Neural cell (in vitro differentiated cells): ENCODE data around the gene MFAP2. TPM values are rescaled to one million over a fixed set of nuclear protein-coding genes. Genes with fewer than 3 reads are reported as not detected.

Experiments used
- H2AFZ ChIP-seq: fragments of 200-600, 300-800 bp; sonication (generic), shearing (Covaris generic); 2 replicates; pipeline ENCODE4 v1.6.0; 2014; ENCODE audit warnings: low read depth, mild to moderate bottlenecking, antibody characterized with exemption, low read length, moderate library complexity
- H3F3A ChIP-seq: fragments of 200-600 bp; shearing (Covaris generic); 2 replicates; pipeline ENCODE4 v1.6.1; 2016; ENCODE audit warnings: mild to moderate bottlenecking, moderate library complexity, mixed read lengths, antibody characterized with exemption, low read length; ENCODE audit not compliant: insufficient read depth, poor library complexity, severe bottlenecking
- H3K27ac ChIP-seq: fragments of 200-600, 300-800 bp; sonication (generic), shearing (Covaris generic); 2 replicates; pipeline ENCODE4 v1.5.1; 2014; ENCODE audit warnings: mild to moderate bottlenecking, low read length, moderate library complexity
- H3K27me3 ChIP-seq: fragments of 300-800, 200-600 bp; sonication (generic), shearing (Covaris generic); 2 replicates; pipeline ENCODE4 v1.6.0; 2014; ENCODE audit warnings: mild to moderate bottlenecking, low read depth, low read length, moderate library complexity; ENCODE audit not compliant: insufficient read depth
- H3K36me3 ChIP-seq: fragments of 300-800, 200-600 bp; sonication (generic), shearing (Covaris generic); 2 replicates; pipeline ENCODE4 v1.5.1; 2014; ENCODE audit warnings: mild to moderate bottlenecking, antibody characterized with exemption, low read length, moderate library complexity; ENCODE audit not compliant: insufficient read depth
- H3K4me2 ChIP-seq: fragments of 300-800, 200-600 bp; sonication (generic), shearing (Covaris generic); 2 replicates; pipeline ENCODE4 v1.6.0; 2014; ENCODE audit warnings: mild to moderate bottlenecking, low read length
- H3K4me3 ChIP-seq: fragments of 300-800, 200-600 bp; sonication (generic), shearing (Covaris generic); 2 replicates; pipeline ENCODE4 v1.5.1; 2014; ENCODE audit warnings: mild to moderate bottlenecking, low read length, moderate library complexity
- H3K79me2 ChIP-seq: fragments of 200-600 bp; shearing (Covaris generic); replicated peaks from 2 replicates; pipeline ENCODE4 v1.6.0; 2014; ENCODE audit warnings: mild to moderate bottlenecking, low read length, moderate library complexity; ENCODE audit not compliant: insufficient read depth
- H3K9ac ChIP-seq: fragments of 300-800, 200-600 bp; sonication (generic), shearing (Covaris generic); 2 replicates; pipeline ENCODE4 v1.6.1; 2016; ENCODE audit warnings: mild to moderate bottlenecking, low read length, mixed read lengths
- H3K9me2 ChIP-seq: fragments of 200-600 bp; shearing (Covaris generic); 2 replicates; pipeline ENCODE4 v1.6.1; 2016; ENCODE audit warnings: mild to moderate bottlenecking, low read length, mixed read lengths; ENCODE audit not compliant: insufficient read depth
- H3K9me3 ChIP-seq: fragments of 200-600, 300-800 bp; sonication (generic), shearing (Covaris generic); 2 replicates; pipeline ENCODE4 v1.6.1; 2016; ENCODE audit warnings: mild to moderate bottlenecking, mixed run types, low read length, moderate library complexity, mixed read lengths
- H4K20me1 ChIP-seq: fragments of 200-600 bp; shearing (Covaris generic); 2 replicates; pipeline ENCODE4 v1.6.1; 2016; ENCODE audit warnings: mild to moderate bottlenecking, mixed run types; ENCODE audit not compliant: insufficient read depth
- EP300 ChIP-seq: fragments of 450-650 bp; conservative IDR thresholded peaks from 2 replicates; pipeline ENCODE4 v1.6.1; 2014; ENCODE audit warnings: antibody characterized with exemption, mild to moderate bottlenecking, moderate library complexity; ENCODE audit not compliant: poor library complexity, severe bottlenecking
- EZH2 ChIP-seq: fragments of 200-600, 300-800 bp; shearing (Covaris generic), sonication (generic); IDR thresholded peaks from 2 replicates; pipeline ENCODE4 v1.6.1; 2014; ENCODE audit warnings: antibody characterized with exemption, low read length, borderline replicate concordance, mild to moderate bottlenecking; ENCODE audit not compliant: insufficient read depth, poor library complexity, severe bottlenecking
- MXI1 ChIP-seq: fragments of 450-650 bp; conservative IDR thresholded peaks from 2 replicates; pipeline ENCODE4 v1.6.1; 2014; ENCODE audit warnings: antibody characterized with exemption, mild to moderate bottlenecking; ENCODE audit not compliant: poor library complexity, severe bottlenecking
- POLR2AphosphoS5 ChIP-seq: IDR thresholded peaks from 2 replicates; pipeline ENCODE4 v1.6.1; 2012
- RAD21 ChIP-seq: fragments of 450-650 bp; conservative IDR thresholded peaks from 2 replicates; pipeline ENCODE4 v1.6.1; 2014; ENCODE audit warnings: antibody characterized with exemption, mild to moderate bottlenecking, moderate library complexity
- REST ChIP-seq: IDR thresholded peaks from 2 replicates; pipeline ENCODE4 v1.6.1; 2012; ENCODE audit warnings: borderline replicate concordance
- SMC3 ChIP-seq: fragments of 450-650 bp; conservative IDR thresholded peaks from 2 replicates; pipeline ENCODE4 v1.6.1; 2014; ENCODE audit warnings: antibody characterized with exemption, mild to moderate bottlenecking, moderate library complexity; ENCODE audit not compliant: poor library complexity
- TAF1 ChIP-seq: IDR thresholded peaks from 2 replicates; pipeline ENCODE4 v1.6.1; 2012; ENCODE audit warnings: low read depth
- polyA plus RNA-seq: library from polyadenylated mRNA; depleted of rRNA; stranded (reverse); fragments of >200 nt; gene quantifications from 2 replicates; pipeline ENCODE4 v1.2.3, GENCODE V29; 2014
- TF ChIP-seq, protein P1 (sequence below): fragments of 450-650 bp; IDR thresholded peaks from 2 replicates; pipeline ENCODE4 v1.5.1; 2014; ENCODE audit warnings: antibody characterized with exemption, mild to moderate bottlenecking, moderate library complexity; ENCODE audit not compliant: poor library complexity, severe bottlenecking

Gene MFAP2
- polyA plus RNA-seq, 1 donor from 2014 or later: 68.4 TPM

GRCh38 chr1:16957731-16958130, 22.7 kb downstream of the MFAP2 start:
- Histone ChIP-seq H3F3A (no peaks in the 10 kb centered on the region), H2AFZ (no peak overlapping the region), H3K4me3 (no peak overlapping the region), H3K9me2 (no peaks in the 10 kb centered on the region), H3K27me3 (no peaks in the 10 kb centered on the region), H3K9ac (no peak overlapping the region), H3K36me3 (no peaks in the 10 kb centered on the region), H3K9me3 (no peaks in the 10 kb centered on the region), H3K4me2 (no peak overlapping the region), H3K27ac (no peak overlapping the region), H4K20me1 (no peaks in the 10 kb centered on the region), H3K79me2 (no peaks in the 10 kb centered on the region)
- TF ChIP-seq POLR2AphosphoS5: no peak
- TF ChIP-seq SMC3: no peak
- TF ChIP-seq MXI1: no peak
- TF ChIP-seq EP300: no peak
- no peak for TF ChIP-seq RAD21
- no peak for TF ChIP-seq TAF1
- no peak for TF ChIP-seq EZH2
- TF ChIP-seq, protein P1, sequence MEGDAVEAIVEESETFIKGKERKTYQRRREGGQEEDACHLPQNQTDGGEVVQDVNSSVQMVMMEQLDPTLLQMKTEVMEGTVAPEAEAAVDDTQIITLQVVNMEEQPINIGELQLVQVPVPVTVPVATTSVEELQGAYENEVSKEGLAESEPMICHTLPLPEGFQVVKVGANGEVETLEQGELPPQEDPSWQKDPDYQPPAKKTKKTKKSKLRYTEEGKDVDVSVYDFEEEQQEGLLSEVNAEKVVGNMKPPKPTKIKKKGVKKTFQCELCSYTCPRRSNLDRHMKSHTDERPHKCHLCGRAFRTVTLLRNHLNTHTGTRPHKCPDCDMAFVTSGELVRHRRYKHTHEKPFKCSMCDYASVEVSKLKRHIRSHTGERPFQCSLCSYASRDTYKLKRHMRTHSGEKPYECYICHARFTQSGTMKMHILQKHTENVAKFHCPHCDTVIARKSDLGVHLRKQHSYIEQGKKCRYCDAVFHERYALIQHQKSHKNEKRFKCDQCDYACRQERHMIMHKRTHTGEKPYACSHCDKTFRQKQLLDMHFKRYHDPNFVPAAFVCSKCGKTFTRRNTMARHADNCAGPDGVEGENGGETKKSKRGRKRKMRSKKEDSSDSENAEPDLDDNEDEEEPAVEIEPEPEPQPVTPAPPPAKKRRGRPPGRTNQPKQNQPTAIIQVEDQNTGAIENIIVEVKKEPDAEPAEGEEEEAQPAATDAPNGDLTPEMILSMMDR: no peak
- no peak for TF ChIP-seq REST

- Histone ChIP-seq H3K27me3 (no peaks in the 10 kb centered on the region), H3F3A (no peaks in the 10 kb centered on the region), H3K9me3 (no peaks in the 10 kb centered on the region), H3K27ac (no peak overlapping the region), H3K4me3 (no peak overlapping the region), H3K36me3 (no peaks in the 10 kb centered on the region), H3K4me2 (no peak overlapping the region), H3K9me2 (no peaks in the 10 kb centered on the region), H2AFZ (no peak overlapping the region), H3K79me2 (no peaks in the 10 kb centered on the region), H3K9ac (no peak overlapping the region), H4K20me1 (no peaks in the 10 kb centered on the region)
- TF ChIP-seq POLR2AphosphoS5: no peak
- TF ChIP-seq EZH2: no peak
- no peak for TF ChIP-seq MXI1
- no peak for TF ChIP-seq EP300
- no peak for TF ChIP-seq RAD21
- no peak for TF ChIP-seq SMC3
- no peak for TF ChIP-seq TAF1
- TF ChIP-seq, protein P1: no peak
- no peak for TF ChIP-seq REST
Measured at GRCh38 chr1:16956775-16957174, 23.6 kb downstream of the MFAP2 start.
